ENCODE measurements around the gene COL4A6. TPM values are rescaled to one million over a fixed set of nuclear protein-coding genes. Genes with fewer than 3 reads are reported as not detected.
A peak's percentile ranks its signal among the peaks of the same experiment; 100 is the strongest.

The COL4A6 gene
- total and polyA plus RNA-seq, 8 donors, result 1.2 to 17.5 (median 14.2) TPM

DNA sequence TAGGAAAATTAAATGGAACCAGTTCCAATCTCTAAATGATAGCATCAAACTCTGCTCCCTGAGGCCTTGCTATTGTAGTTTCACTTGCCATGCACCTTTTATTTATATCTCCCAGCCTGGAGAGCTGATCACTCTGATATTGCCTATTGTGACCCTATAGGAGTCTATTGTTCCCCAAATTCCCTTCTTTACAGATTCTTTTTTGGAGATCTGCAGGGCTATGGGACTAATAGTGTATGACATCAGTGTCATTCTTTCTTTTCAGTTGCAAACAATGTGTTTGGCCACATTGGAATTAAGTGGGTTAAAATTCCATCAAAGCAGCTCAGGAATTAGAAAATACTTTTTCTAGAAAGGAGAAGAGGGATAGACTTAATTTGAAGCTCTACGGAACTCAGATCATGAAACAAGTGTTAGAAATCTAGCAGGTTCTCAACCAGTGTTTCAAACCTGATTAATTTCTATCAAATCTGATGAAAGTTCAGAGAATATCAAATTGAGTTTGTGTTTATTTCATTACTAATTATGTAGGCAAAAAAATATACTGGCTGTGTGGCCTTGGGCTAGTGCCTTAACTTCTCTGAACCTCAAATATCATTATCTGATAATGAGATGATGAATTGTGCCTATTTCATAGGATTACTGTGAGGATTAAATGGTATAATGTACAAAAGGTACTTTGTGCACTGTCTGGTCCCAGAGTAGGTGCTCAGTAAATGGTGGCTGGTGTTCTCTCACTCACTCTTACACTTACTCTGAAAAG is 71.4 kb downstream of the COL4A6 start:
- ATAC-seq (no peak), DNase-seq (no peak)
- Histone ChIP-seq H3K27ac (no peak overlapping the region), H3K36me3 (no peaks in the 10 kb centered on the region), H3K4me3 (no peak overlapping the region), H3K9me3 (no peaks in the 10 kb centered on the region), H3K27me3 (no peaks in the 10 kb centered on the region), H3K4me1 (no peaks in the 10 kb centered on the region)
- TF ChIP-seq, protein P1, sequence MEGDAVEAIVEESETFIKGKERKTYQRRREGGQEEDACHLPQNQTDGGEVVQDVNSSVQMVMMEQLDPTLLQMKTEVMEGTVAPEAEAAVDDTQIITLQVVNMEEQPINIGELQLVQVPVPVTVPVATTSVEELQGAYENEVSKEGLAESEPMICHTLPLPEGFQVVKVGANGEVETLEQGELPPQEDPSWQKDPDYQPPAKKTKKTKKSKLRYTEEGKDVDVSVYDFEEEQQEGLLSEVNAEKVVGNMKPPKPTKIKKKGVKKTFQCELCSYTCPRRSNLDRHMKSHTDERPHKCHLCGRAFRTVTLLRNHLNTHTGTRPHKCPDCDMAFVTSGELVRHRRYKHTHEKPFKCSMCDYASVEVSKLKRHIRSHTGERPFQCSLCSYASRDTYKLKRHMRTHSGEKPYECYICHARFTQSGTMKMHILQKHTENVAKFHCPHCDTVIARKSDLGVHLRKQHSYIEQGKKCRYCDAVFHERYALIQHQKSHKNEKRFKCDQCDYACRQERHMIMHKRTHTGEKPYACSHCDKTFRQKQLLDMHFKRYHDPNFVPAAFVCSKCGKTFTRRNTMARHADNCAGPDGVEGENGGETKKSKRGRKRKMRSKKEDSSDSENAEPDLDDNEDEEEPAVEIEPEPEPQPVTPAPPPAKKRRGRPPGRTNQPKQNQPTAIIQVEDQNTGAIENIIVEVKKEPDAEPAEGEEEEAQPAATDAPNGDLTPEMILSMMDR (IDR thresholded peaks at IDR 0.05), result no peak
- intact Hi-C loops (cut with DNase I), result no loop called here

DNA sequence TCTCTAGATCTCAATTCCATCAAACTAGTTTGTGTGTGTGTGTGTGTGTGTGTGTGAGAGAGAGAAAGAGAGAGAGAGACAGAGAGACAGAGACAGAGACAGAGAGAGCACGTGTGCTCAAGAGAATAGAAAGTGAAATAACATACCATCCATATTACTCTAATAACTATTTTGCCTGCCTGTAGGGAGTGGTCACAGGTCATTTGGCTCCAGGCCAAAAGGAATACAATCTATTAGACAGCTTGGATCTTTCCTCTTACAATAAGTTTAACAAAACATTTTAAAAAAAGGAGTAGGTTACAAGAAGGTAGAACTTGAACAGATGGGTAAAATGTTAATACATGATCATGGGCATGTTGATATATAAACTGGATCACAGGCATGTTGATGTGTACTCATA is 76.2 kb downstream of the COL4A6 start:
- H3K27ac ChIP-seq, result no peak overlapping the region
- DNase-seq (no peak), ATAC-seq (no peak)
- H3K4me1 ChIP-seq, result no peaks in the 10 kb centered on the region
- H3K4me3 ChIP-seq, result no peak overlapping the region
- intact Hi-C loops (cut with DNase I), result no loop called here
- no peaks in the 10 kb centered on the region for H3K36me3 ChIP-seq
- no peaks in the 10 kb centered on the region for H3K27me3 ChIP-seq
- TF ChIP-seq, protein P1 (IDR thresholded peaks at IDR 0.05), result no peak
- no peaks in the 10 kb centered on the region for H3K9me3 ChIP-seq

DNA sequence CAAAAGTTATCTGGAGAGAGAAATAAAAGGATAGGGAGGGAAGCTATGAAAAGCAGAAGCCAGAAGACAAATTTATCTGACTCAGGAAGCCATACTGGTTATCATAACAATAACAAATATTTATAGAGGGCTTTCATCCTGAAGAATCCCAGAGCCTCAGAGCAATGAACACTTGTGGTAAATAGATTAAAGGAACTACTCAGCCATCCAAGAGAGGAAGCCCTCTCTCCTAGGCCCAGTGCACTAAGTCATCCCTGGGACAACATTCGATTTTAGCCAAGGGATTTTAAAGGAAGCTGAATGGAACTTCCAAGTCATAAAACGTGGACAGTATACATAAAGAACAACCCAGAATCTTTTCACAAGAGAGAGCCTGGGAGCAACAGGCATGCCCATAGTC is 76.9 kb downstream of the COL4A6 start:
- Histone ChIP-seq H3K27ac (no peak overlapping the region), H3K4me1 (no peaks in the 10 kb centered on the region)

DNA sequence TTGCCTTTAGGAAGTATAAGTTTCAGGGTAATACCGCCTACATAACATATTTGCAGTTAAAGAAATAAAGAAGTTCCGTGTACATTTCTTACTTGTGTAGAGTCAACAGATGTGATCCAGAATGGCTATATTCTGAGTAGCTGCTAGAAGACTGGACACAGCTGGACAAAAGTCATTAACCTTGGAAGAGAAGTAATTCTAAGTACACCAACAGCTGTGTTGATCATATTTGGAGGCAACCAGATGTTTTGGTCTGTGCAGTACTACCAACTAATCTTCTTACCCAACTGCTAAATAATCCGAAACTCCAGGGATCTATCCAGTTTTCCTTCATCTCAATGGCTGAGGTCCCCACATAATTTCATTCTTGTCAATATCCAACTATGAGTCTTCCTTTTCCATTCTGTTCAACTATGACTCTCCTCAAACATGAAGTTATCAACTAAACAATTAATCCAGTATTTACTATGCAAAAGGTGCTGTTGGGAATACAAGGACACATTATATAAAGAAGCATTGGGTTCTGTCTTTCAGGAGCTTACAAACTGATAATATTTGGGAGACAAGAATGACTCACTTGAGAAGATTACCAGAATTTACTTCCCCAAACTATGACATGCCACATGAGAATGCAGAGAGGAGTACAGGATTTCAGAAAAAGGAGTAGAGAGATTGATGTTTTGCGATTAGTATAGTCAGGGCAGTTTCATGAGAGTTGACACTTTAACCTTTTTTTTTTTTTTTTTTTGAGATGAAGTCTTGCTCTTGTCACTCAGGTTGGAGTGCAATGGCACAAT is 78.2 kb downstream of the COL4A6 start:
- Histone ChIP-seq H3K27me3 (no peaks in the 10 kb centered on the region), H3K27ac (no peak overlapping the region), H3K4me1 (no peaks in the 10 kb centered on the region), H3K4me3 (no peak overlapping the region), H3K9me3 (no peaks in the 10 kb centered on the region), H3K36me3 (no peaks in the 10 kb centered on the region)
- intact Hi-C loops (cut with DNase I), result no loop called here
- DNase-seq, result peak in 2 of 4 donors; percentile 65 to 73
- no peak for ATAC-seq
- TF ChIP-seq, protein P1 (IDR thresholded peaks at IDR 0.05), result no peak

More for the DNA sequence above, 76.9 kb downstream of the COL4A6 start:
- TF ChIP-seq, protein P1 (IDR thresholded peaks at IDR 0.05), result no peak
- H3K27me3 ChIP-seq, result no peaks in the 10 kb centered on the region
- DNase-seq, result no peak
- no peaks in the 10 kb centered on the region for H3K9me3 ChIP-seq
- ATAC-seq, result no peak
- no peak overlapping the region for H3K4me3 ChIP-seq
- intact Hi-C loops (cut with DNase I), result no loop called here
- H3K36me3 ChIP-seq, result no peaks in the 10 kb centered on the region

DNA sequence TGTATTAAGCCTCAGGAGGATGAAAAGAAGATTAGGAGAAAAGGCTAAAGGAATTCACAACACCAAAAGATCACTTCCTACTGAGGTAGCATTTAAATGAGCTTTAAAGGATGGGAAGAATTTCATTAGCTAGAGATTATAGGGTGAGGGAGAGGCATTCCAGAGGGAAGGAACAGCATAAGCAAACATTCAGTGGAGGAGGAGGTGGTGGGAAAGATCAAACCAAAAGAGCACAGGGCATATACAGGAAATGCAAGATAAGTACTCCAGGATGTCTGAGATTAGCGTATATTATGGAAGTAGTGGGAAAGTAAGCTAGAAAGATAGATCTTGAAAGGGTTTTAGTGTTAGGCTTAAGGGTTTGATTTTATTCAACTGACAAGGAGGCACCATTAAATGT is 84.8 kb downstream of the COL4A6 start:
- DNase-seq (no peak), ATAC-seq (no peak)
- Histone ChIP-seq H3K27ac (no peak overlapping the region), H3K27me3 (no peaks in the 10 kb centered on the region), H3K4me3 (no peak overlapping the region), H3K9me3 (no peaks in the 10 kb centered on the region), H3K36me3 (no peaks in the 10 kb centered on the region), H3K4me1 (no peaks in the 10 kb centered on the region)
- TF ChIP-seq, protein P1 (IDR thresholded peaks at IDR 0.05), result no peak
- intact Hi-C loops (cut with DNase I), result no loop called here

All from left lung (tissue), 10 donors.